Activated CD4-positive, alpha-beta memory T cell treated with anti-CD3 and anti-CD28 coated beads for 36 hours (primary cell): ENCODE results near the gene PSENEN. TPM values are rescaled to one million over a fixed set of nuclear protein-coding genes. Genes with fewer than 3 reads are reported as not detected.
A peak's percentile ranks its signal among the peaks of the same experiment; 100 is the strongest.

Experiments used
- CTCF ChIA-PET: fragments of 350-600 bp; sonication (Branson Sonifier 250); formaldehyde crosslinking; loops from one replicate; lab custom pipeline; 2021; ENCODE audit warnings: antibody characterized with exemption, inconsistent platforms; lab: Charles Lee
- POLR2A ChIA-PET: fragments of 350-600 bp; sonication (Branson Sonifier 250); formaldehyde crosslinking; loops from one replicate; lab custom pipeline; 2021; ENCODE audit warnings: antibody characterized with exemption; lab: Charles Lee
- DNase-seq: peaks from one replicate; pipeline ENCODE4 v3.0.0-alpha.2; 2020
- H3K27ac Mint-ChIP-seq: one replicate; pipeline ENCODE4 v1.8.0; 2021; ENCODE audit warnings: mixed read lengths
- H3K27me3 Mint-ChIP-seq: one replicate; pipeline ENCODE4 v1.8.0; 2021; ENCODE audit warnings: mixed read lengths
- H3K36me3 Mint-ChIP-seq: one replicate; pipeline ENCODE4 v1.8.0; 2021; ENCODE audit warnings: mixed read lengths
- H3K4me1 Mint-ChIP-seq: one replicate; pipeline ENCODE4 v1.8.0; 2021; ENCODE audit warnings: low read depth, mixed read lengths
- H3K4me3 Mint-ChIP-seq: one replicate; pipeline ENCODE4 v1.8.0; 2021; ENCODE audit warnings: mild to moderate bottlenecking, mixed read lengths
- H3K9me3 Mint-ChIP-seq: one replicate; pipeline ENCODE4 v1.8.0; 2021; ENCODE audit warnings: mixed read lengths
- intact Hi-C: fragments of 100-400 bp; cut with micrococcal nuclease; formaldehyde crosslinking; loops from one replicate; pipeline ENCODE4 v1.15.1; 2023
- total RNA-seq, 2 experiments: library from RNA; stranded (reverse); gene quantifications; one replicate each; pipeline ENCODE4 v1.2.3, GENCODE V29; 2021

PSENEN gene
- total RNA-seq, 2 experiments from 2014 or later: 46.7 to 47.9 TPM

GRCh38 chr19:35734889-35735288, 10.6 kb upstream of the PSENEN start:
- no peak overlapping the region for H3K27ac Mint-ChIP-seq
- no peak overlapping the region for H3K4me3 Mint-ChIP-seq
- H3K27me3 Mint-ChIP-seq: no peaks in the 10 kb centered on the region
- CTCF ChIA-PET: no interaction called here
- intact Hi-C loops: no loop called here
- DNase-seq: no peak
- POLR2A ChIA-PET: no interaction called here
- peaks cover 10% of the 10 kb centered on the region for H3K4me1 Mint-ChIP-seq
- H3K9me3 Mint-ChIP-seq: no peaks in the 10 kb centered on the region
- H3K36me3 Mint-ChIP-seq: peaks cover 53% of the 10 kb centered on the region

GRCh38 chr19:35736913-35737886, 8.3 kb upstream of the PSENEN start:
- peak; percentile 42 for DNase-seq
- Mint-ChIP-seq H3K27me3 (no peaks in the 10 kb centered on the region), H3K36me3 (peaks cover 47% of the 10 kb centered on the region), H3K27ac (peak overlapping the region; percentile 67), H3K4me3 (no peak overlapping the region), H3K9me3 (no peaks in the 10 kb centered on the region), H3K4me1 (peaks cover 11% of the 10 kb centered on the region)
- intact Hi-C loops: loop anchor here (1.0 kb wide), 1 partner anchor 44 kb away; no protein-coding TSS in a partner anchor
- CTCF ChIA-PET: interaction anchor here (0.6 to 1.5 kb wide), 3 partner anchors 26 to 82 kb away, joined by 3 to 4 read pairs (median 4); no protein-coding TSS in a partner anchor
- POLR2A ChIA-PET: interaction anchor here (0.8 to 2.4 kb wide), 4 partner anchors 12 to 146 kb away, joined by 3 to 7 read pairs (median 4); no protein-coding TSS in a partner anchor

- H3K27me3 Mint-ChIP-seq: no peaks in the 10 kb centered on the region
- peaks cover 19% of the 10 kb centered on the region for H3K4me1 Mint-ChIP-seq
- no peak overlapping the region for H3K27ac Mint-ChIP-seq
- peaks cover 55% of the 10 kb centered on the region for H3K36me3 Mint-ChIP-seq
- intact Hi-C loops: no loop called here
- ChIA-PET CTCF (interaction anchor here (1.1 to 1.6 kb wide), 4 partner anchors 20 to 81 kb away, joined by 3 to 4 read pairs (median 4); no protein-coding TSS in a partner anchor), POLR2A (interaction anchor here (1.4 to 3.2 kb wide), 3 partner anchors 18 to 25 kb away, joined by 4 to 34 read pairs (median 7); no protein-coding TSS in a partner anchor)
- no peaks in the 10 kb centered on the region for H3K9me3 Mint-ChIP-seq
- no peak for DNase-seq
- no peak overlapping the region for H3K4me3 Mint-ChIP-seq
Measured at GRCh38 chr19:35738021-35738886, 7.2 kb upstream of the PSENEN start.

GRCh38 chr19:35738887-35739229, 6.6 kb upstream of the PSENEN start:
- ChIA-PET POLR2A (interaction anchor here (3.2 kb wide), 1 partner anchor 19 kb away, joined by 34 read pairs; no protein-coding TSS in a partner anchor), CTCF (interaction anchor here (1.2 to 1.6 kb wide), 2 partner anchors 21 to 46 kb away, joined by 3 to 4 read pairs; no protein-coding TSS in a partner anchor)
- intact Hi-C loops: no loop called here
- H3K36me3 Mint-ChIP-seq: peaks cover 56% of the 10 kb centered on the region
- DNase-seq: no peak
- H3K9me3 Mint-ChIP-seq: no peaks in the 10 kb centered on the region
- H3K4me3 Mint-ChIP-seq: no peak overlapping the region
- H3K27ac Mint-ChIP-seq: no peak overlapping the region
- H3K4me1 Mint-ChIP-seq: peaks cover 23% of the 10 kb centered on the region
- no peaks in the 10 kb centered on the region for H3K27me3 Mint-ChIP-seq

- Mint-ChIP-seq H3K27ac (no peak overlapping the region), H3K4me1 (peaks cover 29% of the 10 kb centered on the region), H3K9me3 (no peaks in the 10 kb centered on the region), H3K27me3 (no peaks in the 10 kb centered on the region), H3K4me3 (peak overlapping the region; percentile 89), H3K36me3 (peaks cover 51% of the 10 kb centered on the region)
- intact Hi-C loops: loop anchor here (1.0 to 10.0 kb wide), 5 partner anchors 22 to 475 kb away; partner anchors contain the start of genes COX6B1, ETV2, OVOL3 and POLR2I
- DNase-seq: no peak
- POLR2A ChIA-PET: interaction anchor here (0.6 to 3.2 kb wide), 5 partner anchors 9 to 196 kb away, joined by 3 to 34 read pairs (median 6); no protein-coding TSS in a partner anchor
- CTCF ChIA-PET: interaction anchor here (1.2 to 3.6 kb wide), 4 partner anchors 21 to 47 kb away, joined by 3 to 24 read pairs (median 4); no protein-coding TSS in a partner anchor
Measured at GRCh38 chr19:35739275-35740107, 6.0 kb upstream of the PSENEN start.

- no peak for DNase-seq
- Mint-ChIP-seq H3K27ac (no peak overlapping the region), H3K9me3 (no peaks in the 10 kb centered on the region), H3K4me3 (peak overlapping the region; percentile 89), H3K27me3 (no peaks in the 10 kb centered on the region), H3K36me3 (peaks cover 48% of the 10 kb centered on the region), H3K4me1 (peaks cover 30% of the 10 kb centered on the region)
- ChIA-PET POLR2A (interaction anchor here (0.5 to 3.2 kb wide), 9 partner anchors 9 to 195 kb away, joined by 3 to 34 read pairs (median 3); no protein-coding TSS in a partner anchor), CTCF (interaction anchor here (1.0 to 3.6 kb wide), 5 partner anchors 21 to 45 kb away, joined by 3 to 24 read pairs (median 4); partner anchors contain the start of gene ZBTB32)
- intact Hi-C loops: loop anchor here (1.0 to 10.0 kb wide), 5 partner anchors 23 to 475 kb away; partner anchors contain the start of genes COX6B1, ETV2, OVOL3 and POLR2I
Measured at GRCh38 chr19:35740108-35740422, 5.4 kb upstream of the PSENEN start.

GRCh38 chr19:35740423-35741202, 4.8 kb upstream of the PSENEN start:
- Mint-ChIP-seq H3K27ac (peak overlapping the region; percentile 90), H3K36me3 (peaks cover 44% of the 10 kb centered on the region), H3K27me3 (no peaks in the 10 kb centered on the region), H3K9me3 (no peaks in the 10 kb centered on the region), H3K4me1 (peaks cover 31% of the 10 kb centered on the region), H3K4me3 (peak overlapping the region; percentile 89)
- POLR2A ChIA-PET: interaction anchor here (0.5 to 3.2 kb wide), 9 partner anchors 10 to 191 kb away, joined by 3 to 34 read pairs (median 3); partner anchors contain the start of genes HSPB6 and PROSER3
- intact Hi-C loops: loop anchor here (1.0 to 10.0 kb wide), 5 partner anchors 23 to 474 kb away; partner anchors contain the start of genes COX6B1, ETV2, OVOL3 and POLR2I
- CTCF ChIA-PET: interaction anchor here (1.0 to 3.6 kb wide), 7 partner anchors 22 to 92 kb away, joined by 3 to 24 read pairs (median 4); partner anchors contain the start of genes COX6B1 and ZBTB32
- peak; percentile 98 for DNase-seq

- peak overlapping the region; percentile 93 for H3K4me3 Mint-ChIP-seq
- no peaks in the 10 kb centered on the region for H3K27me3 Mint-ChIP-seq
- H3K36me3 Mint-ChIP-seq: peaks cover 43% of the 10 kb centered on the region
- H3K9me3 Mint-ChIP-seq: no peaks in the 10 kb centered on the region
- POLR2A ChIA-PET: interaction anchor here (0.6 to 3.2 kb wide), 6 partner anchors 11 to 129 kb away, joined by 3 to 34 read pairs (median 7); partner anchors contain the start of genes HSPB6 and PROSER3
- peak overlapping the region; percentile 98 for H3K27ac Mint-ChIP-seq
- peaks cover 37% of the 10 kb centered on the region for H3K4me1 Mint-ChIP-seq
- DNase-seq: no peak
- CTCF ChIA-PET: interaction anchor here (1.0 to 3.6 kb wide), 7 partner anchors 23 to 93 kb away, joined by 3 to 24 read pairs (median 4); partner anchors contain the start of genes COX6B1 and ZBTB32
- intact Hi-C loops: loop anchor here (2.0 to 10.0 kb wide), 4 partner anchors 44 to 474 kb away; partner anchors contain the start of genes COX6B1, ETV2, OVOL3 and POLR2I
Measured at GRCh38 chr19:35741203-35741515, 4.3 kb upstream of the PSENEN start.

- POLR2A ChIA-PET: interaction anchor here (0.7 to 4.3 kb wide), 5 partner anchors 17 to 40 kb away, joined by 3 to 45 read pairs (median 3); no protein-coding TSS in a partner anchor
- intact Hi-C loops: loop anchor here (10.0 kb wide), 3 partner anchors 97 to 473 kb away; partner anchors contain the start of genes COX6B1, ETV2, OVOL3 and POLR2I
Measured at GRCh38 chr19:35742121-35742724, 3.2 kb upstream of the PSENEN start, which contains the start of gene IGFLR1. TSS of gene IGFLR1 (minus strand) at chr19:35742452. CDS start at chr19:35741180, 1,272 bp downstream.

More at GRCh38 chr19:35742121-35742724, 3.2 kb upstream of the PSENEN start, which contains the start of gene IGFLR1:
- no peaks in the 10 kb centered on the region for H3K27me3 Mint-ChIP-seq
- H3K27ac Mint-ChIP-seq: peak within 1 kb of the TSS; percentile 98
- peak; percentile 89 for DNase-seq
- H3K9me3 Mint-ChIP-seq: no peaks in the 10 kb centered on the region
- H3K4me3 Mint-ChIP-seq: peak within 1 kb of the TSS; percentile 93
- H3K36me3 Mint-ChIP-seq: peaks cover 35% of the 10 kb centered on the region
- peaks cover 39% of the 10 kb centered on the region for H3K4me1 Mint-ChIP-seq
- CTCF ChIA-PET: interaction anchor here (1.2 to 3.6 kb wide), 5 partner anchors 15 to 189 kb away, joined by 3 to 24 read pairs (median 5); no protein-coding TSS in a partner anchor
